ENCODE data around the gene NUDT8.

DNA sequence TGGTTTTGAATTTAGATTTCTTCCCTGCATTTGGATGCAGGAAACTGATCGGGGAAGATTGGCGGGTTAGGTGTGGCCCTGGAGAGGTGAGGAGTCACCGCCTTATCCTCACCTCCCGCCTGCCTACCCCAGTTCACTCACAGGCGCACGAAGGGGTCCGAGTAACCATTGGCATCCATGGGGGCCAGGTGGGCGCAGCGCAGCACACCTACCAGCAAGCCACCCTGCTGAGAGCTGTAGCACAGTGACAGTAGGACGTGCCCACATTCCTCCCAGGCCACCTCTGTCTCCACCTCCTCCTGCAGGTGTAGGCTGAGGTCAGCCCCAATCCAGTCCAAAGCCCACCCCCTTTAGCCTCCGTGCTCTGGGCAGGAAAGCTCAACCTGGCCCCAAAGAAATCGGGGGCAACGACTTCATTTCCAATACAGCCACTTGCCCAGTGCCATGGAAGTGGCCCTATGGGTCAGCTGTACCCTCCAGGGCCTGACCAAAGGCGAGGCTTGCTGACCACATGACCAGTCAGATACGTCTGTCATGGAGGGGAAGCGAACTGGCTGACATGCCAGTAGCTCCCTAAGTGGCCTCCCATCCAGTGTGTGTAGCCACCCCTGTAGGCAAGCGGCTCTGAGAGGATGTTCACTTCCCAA lies 16.3 kb downstream of the NUDT8 start:
- TF ChIP-seq GABPA (IDR thresholded peaks at IDR 0.05; ENCODE audit: low read depth) (no peak), YY1 (IDR thresholded peaks at IDR 0.05; ENCODE audit: low read depth, low read length) (no peak), SUZ12 (IDR thresholded peaks at IDR 0.05; ENCODE audit: unreplicated experiment) (no peak)
- TF ChIP-seq, protein P1, sequence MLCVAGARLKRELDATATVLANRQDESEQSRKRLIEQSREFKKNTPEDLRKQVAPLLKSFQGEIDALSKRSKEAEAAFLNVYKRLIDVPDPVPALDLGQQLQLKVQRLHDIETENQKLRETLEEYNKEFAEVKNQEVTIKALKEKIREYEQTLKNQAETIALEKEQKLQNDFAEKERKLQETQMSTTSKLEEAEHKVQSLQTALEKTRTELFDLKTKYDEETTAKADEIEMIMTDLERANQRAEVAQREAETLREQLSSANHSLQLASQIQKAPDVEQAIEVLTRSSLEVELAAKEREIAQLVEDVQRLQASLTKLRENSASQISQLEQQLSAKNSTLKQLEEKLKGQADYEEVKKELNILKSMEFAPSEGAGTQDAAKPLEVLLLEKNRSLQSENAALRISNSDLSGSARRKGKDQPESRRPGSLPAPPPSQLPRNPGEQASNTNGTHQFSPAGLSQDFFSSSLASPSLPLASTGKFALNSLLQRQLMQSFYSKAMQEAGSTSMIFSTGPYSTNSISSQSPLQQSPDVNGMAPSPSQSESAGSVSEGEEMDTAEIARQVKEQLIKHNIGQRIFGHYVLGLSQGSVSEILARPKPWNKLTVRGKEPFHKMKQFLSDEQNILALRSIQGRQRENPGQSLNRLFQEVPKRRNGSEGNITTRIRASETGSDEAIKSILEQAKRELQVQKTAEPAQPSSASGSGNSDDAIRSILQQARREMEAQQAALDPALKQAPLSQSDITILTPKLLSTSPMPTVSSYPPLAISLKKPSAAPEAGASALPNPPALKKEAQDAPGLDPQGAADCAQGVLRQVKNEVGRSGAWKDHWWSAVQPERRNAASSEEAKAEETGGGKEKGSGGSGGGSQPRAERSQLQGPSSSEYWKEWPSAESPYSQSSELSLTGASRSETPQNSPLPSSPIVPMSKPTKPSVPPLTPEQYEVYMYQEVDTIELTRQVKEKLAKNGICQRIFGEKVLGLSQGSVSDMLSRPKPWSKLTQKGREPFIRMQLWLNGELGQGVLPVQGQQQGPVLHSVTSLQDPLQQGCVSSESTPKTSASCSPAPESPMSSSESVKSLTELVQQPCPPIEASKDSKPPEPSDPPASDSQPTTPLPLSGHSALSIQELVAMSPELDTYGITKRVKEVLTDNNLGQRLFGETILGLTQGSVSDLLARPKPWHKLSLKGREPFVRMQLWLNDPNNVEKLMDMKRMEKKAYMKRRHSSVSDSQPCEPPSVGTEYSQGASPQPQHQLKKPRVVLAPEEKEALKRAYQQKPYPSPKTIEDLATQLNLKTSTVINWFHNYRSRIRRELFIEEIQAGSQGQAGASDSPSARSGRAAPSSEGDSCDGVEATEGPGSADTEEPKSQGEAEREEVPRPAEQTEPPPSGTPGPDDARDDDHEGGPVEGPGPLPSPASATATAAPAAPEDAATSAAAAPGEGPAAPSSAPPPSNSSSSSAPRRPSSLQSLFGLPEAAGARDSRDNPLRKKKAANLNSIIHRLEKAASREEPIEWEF (IDR thresholded peaks at IDR 0.05; ENCODE audit: insufficient replicate concordance, low read depth, low read length) = no peak
- TF ChIP-seq, protein P2, sequence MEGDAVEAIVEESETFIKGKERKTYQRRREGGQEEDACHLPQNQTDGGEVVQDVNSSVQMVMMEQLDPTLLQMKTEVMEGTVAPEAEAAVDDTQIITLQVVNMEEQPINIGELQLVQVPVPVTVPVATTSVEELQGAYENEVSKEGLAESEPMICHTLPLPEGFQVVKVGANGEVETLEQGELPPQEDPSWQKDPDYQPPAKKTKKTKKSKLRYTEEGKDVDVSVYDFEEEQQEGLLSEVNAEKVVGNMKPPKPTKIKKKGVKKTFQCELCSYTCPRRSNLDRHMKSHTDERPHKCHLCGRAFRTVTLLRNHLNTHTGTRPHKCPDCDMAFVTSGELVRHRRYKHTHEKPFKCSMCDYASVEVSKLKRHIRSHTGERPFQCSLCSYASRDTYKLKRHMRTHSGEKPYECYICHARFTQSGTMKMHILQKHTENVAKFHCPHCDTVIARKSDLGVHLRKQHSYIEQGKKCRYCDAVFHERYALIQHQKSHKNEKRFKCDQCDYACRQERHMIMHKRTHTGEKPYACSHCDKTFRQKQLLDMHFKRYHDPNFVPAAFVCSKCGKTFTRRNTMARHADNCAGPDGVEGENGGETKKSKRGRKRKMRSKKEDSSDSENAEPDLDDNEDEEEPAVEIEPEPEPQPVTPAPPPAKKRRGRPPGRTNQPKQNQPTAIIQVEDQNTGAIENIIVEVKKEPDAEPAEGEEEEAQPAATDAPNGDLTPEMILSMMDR (IDR thresholded peaks at IDR 0.05 in 2 of 3, conservative IDR thresholded peaks at IDR 0.05 in 1 of 3; ENCODE audit: control insufficient read depth in 2 of 3, extremely low read depth in 1 of 3, insufficient read depth in 1 of 3, low read depth in 3 of 3, low read length in 3 of 3) = no peak
